ENCODE data around the gene PPM1H. TPM values are rescaled to one million over a fixed set of nuclear protein-coding genes. Genes with fewer than 3 reads are reported as not detected.
"Not testable (repeated sequence)": the region's sequence is repeated elsewhere in the genome, so short reads cannot be mapped to it uniquely, and the experiment has no call there.

Gene PPM1H
- total RNA-seq, 3 donors from 2014 or later (not counting 1 experiment from before 2014, with no cell fraction given) = 0.18 to 2.1 (median 0.40) TPM

DNA sequence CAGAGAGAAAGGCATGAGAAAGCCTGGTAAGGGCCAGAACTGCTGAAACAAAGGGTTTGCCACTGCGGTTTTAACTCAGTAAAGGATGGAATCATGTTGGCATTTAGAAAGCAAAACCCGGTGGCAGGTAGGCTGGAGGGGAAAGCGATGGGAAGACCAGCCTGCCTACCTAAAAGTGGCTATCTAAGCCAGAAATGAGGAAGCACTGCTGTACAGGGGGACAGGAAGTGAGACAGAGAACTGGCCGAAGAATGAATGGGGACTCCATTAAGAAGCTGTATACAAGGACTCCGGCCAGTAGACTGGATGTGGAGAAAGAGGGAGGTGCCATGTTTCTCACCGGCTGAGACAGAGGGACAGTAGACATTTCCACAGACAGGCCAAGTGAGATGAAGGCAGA is 48.2 kb downstream of the PPM1H start:
- Mint-ChIP-seq H3K9me3 (peaks cover 0 to 2% of the 10 kb centered on the region in 2 donors), H3K27me3 (ENCODE audit: low read depth in 2 of 2) (peaks cover 0 to 2% of the 10 kb centered on the region in 2 donors), H3K4me1 (peaks cover 0 to under 1% of the 10 kb centered on the region in 2 donors), H3K36me3 (no peaks in the 10 kb centered on the region), H3K27ac (no peak overlapping the region), H3K4me3 (no peak overlapping the region)
- no peak overlapping the region for H3K27ac ChIP-seq (ENCODE audit: low read length)
- H3K36me3 ChIP-seq (ENCODE audit: control insufficient read depth, insufficient read depth, low read length) = no peaks in the 10 kb centered on the region
- no peak overlapping the region for H3K4me3 ChIP-seq (ENCODE audit: low read length)
- ATAC-seq (no peak), DNase-seq (no peak)
- H3K4me1 ChIP-seq (ENCODE audit: control insufficient read depth, insufficient read depth, low read length) = no peaks in the 10 kb centered on the region
- intact Hi-C loops (cut with micrococcal nuclease) = no loop called here
- H3K27me3 ChIP-seq (ENCODE audit: control insufficient read depth, insufficient read depth, low read length) = no peaks in the 10 kb centered on the region
- TF ChIP-seq, protein P1, sequence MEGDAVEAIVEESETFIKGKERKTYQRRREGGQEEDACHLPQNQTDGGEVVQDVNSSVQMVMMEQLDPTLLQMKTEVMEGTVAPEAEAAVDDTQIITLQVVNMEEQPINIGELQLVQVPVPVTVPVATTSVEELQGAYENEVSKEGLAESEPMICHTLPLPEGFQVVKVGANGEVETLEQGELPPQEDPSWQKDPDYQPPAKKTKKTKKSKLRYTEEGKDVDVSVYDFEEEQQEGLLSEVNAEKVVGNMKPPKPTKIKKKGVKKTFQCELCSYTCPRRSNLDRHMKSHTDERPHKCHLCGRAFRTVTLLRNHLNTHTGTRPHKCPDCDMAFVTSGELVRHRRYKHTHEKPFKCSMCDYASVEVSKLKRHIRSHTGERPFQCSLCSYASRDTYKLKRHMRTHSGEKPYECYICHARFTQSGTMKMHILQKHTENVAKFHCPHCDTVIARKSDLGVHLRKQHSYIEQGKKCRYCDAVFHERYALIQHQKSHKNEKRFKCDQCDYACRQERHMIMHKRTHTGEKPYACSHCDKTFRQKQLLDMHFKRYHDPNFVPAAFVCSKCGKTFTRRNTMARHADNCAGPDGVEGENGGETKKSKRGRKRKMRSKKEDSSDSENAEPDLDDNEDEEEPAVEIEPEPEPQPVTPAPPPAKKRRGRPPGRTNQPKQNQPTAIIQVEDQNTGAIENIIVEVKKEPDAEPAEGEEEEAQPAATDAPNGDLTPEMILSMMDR (IDR thresholded peaks at IDR 0.05) = no peak
- H3K9me3 ChIP-seq (ENCODE audit: control insufficient read depth, insufficient read depth, low read length) = no peaks in the 10 kb centered on the region
- WGBS (ENCODE audit: insufficient coverage) = 74% methylated on average over 6 of the region's 6 CpGs

DNA sequence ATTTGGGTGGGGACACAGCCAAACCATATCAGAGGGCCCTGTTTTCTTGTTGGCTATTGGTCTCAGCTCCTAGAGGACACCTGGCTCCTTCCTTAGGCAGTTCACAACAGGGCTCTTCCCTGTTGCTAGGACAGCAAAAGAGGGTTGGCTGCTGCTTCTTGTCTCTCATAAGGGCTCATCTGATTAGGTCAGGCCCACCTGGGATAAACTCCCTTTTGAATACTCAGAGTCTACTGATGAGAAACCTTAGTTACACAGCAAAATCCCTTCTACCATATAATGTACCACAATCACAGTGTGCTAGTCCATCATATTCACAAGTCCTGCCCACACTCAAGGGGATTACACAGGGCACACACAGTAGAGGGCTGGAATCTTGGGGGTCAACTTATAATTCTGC is 49.7 kb downstream of the PPM1H start:
- Mint-ChIP-seq H3K4me1 (peaks cover 0 to 4% of the 10 kb centered on the region in 2 donors), H3K4me3 (no peak overlapping the region), H3K27ac (no peak overlapping the region), H3K36me3 (no peaks in the 10 kb centered on the region), H3K9me3 (peaks cover 0 to 2% of the 10 kb centered on the region in 2 donors), H3K27me3 (ENCODE audit: low read depth in 2 of 2) (peaks cover 3 to 7% of the 10 kb centered on the region in 2 donors)
- H3K36me3 ChIP-seq (ENCODE audit: control insufficient read depth, insufficient read depth, low read length) = no peaks in the 10 kb centered on the region
- TF ChIP-seq, protein P1 (IDR thresholded peaks at IDR 0.05) = no peak
- ATAC-seq (no peak), DNase-seq (no peak)
- no peak overlapping the region for H3K4me3 ChIP-seq (ENCODE audit: low read length)
- H3K27ac ChIP-seq (ENCODE audit: low read length) = no peak overlapping the region
- H3K27me3 ChIP-seq (ENCODE audit: control insufficient read depth, insufficient read depth, low read length) = no peaks in the 10 kb centered on the region
- intact Hi-C loops (cut with micrococcal nuclease) = no loop called here
- H3K9me3 ChIP-seq (ENCODE audit: control insufficient read depth, insufficient read depth, low read length) = no peaks in the 10 kb centered on the region
- H3K4me1 ChIP-seq (ENCODE audit: control insufficient read depth, insufficient read depth, low read length) = no peaks in the 10 kb centered on the region

DNA sequence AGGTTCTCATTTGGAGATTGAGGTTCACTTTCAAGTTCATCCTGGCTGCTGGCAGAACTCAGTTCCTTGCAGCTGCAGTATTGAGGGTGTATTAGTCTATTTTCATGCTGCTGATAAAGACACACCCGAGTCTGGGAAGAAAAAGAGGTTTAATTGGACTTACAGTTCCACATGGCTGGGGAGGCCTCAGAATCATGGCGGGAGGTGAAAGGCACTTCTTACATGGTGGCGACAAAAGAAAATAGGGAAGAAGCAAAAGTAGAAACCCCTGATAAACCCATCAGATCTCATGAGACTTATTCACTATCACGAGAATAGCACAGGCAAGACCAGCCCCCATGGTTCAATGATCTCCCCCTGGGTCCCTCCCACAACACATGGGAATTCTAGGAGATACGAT is 50.1 kb downstream of the PPM1H start:
- 80% methylated on average over 4 of the region's 5 CpGs for WGBS (ENCODE audit: insufficient coverage)
- not testable (repeated sequence) for H3K9me3 Mint-ChIP-seq

DNA sequence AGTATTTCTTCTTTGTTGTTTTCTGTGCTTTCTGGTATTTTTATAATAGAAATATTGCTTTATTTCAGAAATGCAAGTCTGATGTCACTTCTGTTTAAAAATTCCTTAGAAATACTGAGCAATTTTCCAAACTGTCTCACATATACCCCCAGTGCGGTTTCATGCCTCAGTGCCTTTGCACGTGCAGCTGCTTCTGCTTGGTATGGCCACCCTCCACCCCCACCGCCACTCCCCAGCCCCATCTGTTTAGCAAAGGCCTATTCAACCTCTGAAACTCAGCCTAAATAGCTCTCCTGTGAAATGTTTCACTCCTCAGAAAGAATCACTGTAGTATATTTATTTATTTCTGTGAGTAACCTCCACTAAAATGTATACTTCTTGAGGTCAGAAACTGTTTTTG is 52.3 kb downstream of the PPM1H start:
- no peaks in the 10 kb centered on the region for H3K9me3 ChIP-seq (ENCODE audit: control insufficient read depth, insufficient read depth, low read length)
- no peak overlapping the region for H3K27ac ChIP-seq (ENCODE audit: low read length)
- H3K36me3 Mint-ChIP-seq = no peaks in the 10 kb centered on the region
- H3K4me1 Mint-ChIP-seq = peaks cover 0 to 4% of the 10 kb centered on the region in 2 donors
- no peak overlapping the region for H3K4me3 ChIP-seq (ENCODE audit: low read length)
- no peaks in the 10 kb centered on the region for H3K36me3 ChIP-seq (ENCODE audit: control insufficient read depth, insufficient read depth, low read length)
- H3K9me3 Mint-ChIP-seq = no peaks in the 10 kb centered on the region
- no peak overlapping the region for H3K4me3 Mint-ChIP-seq
- no peaks in the 10 kb centered on the region for H3K4me1 ChIP-seq (ENCODE audit: control insufficient read depth, insufficient read depth, low read length)
- intact Hi-C loops (cut with micrococcal nuclease) = no loop called here
- H3K27me3 ChIP-seq (ENCODE audit: control insufficient read depth, insufficient read depth, low read length) = no peaks in the 10 kb centered on the region
- DNase-seq = no peak
- no peak overlapping the region for H3K27ac Mint-ChIP-seq
- ATAC-seq = no peak
- H3K27me3 Mint-ChIP-seq (ENCODE audit: low read depth in 2 of 2) = peaks cover 3 to 7% of the 10 kb centered on the region in 2 donors
- WGBS (ENCODE audit: insufficient coverage) = 85% methylated on average over 3 of the region's 3 CpGs
- TF ChIP-seq, protein P1 (IDR thresholded peaks at IDR 0.05) = no peak

More for the DNA sequence above, 50.1 kb downstream of the PPM1H start:
- H3K27ac Mint-ChIP-seq; H3K9me3 ChIP-seq (ENCODE audit: control insufficient read depth, insufficient read depth, low read length); H3K36me3 Mint-ChIP-seq; H3K27ac ChIP-seq (ENCODE audit: low read length); ATAC-seq; DNase-seq; H3K4me1 Mint-ChIP-seq; H3K36me3 ChIP-seq (ENCODE audit: control insufficient read depth, insufficient read depth, low read length); H3K4me3 ChIP-seq (ENCODE audit: low read length); intact Hi-C loops (cut with micrococcal nuclease); H3K4me3 Mint-ChIP-seq; H3K27me3 Mint-ChIP-seq (ENCODE audit: low read depth in 2 of 2); H3K27me3 ChIP-seq (ENCODE audit: control insufficient read depth, insufficient read depth, low read length); H3K4me1 ChIP-seq (ENCODE audit: control insufficient read depth, insufficient read depth, low read length): not testable (repeated sequence)
